Dendritic cell treated with granulocyte-macrophage colony-stimulating factor and Interleukin-4, amounts not matched to agents 40 ng/mL and 50 ng/mL, for 4 days (primary cell): ENCODE results near the gene KIRREL3.

Experiments
- H3K27ac Mint-ChIP-seq: one replicate; pipeline ENCODE4 v1.8.0; 2022; ENCODE audit warnings: mild to moderate bottlenecking, mixed read lengths
- H3K27me3 Mint-ChIP-seq: one replicate; pipeline ENCODE4 v1.8.0; 2022; ENCODE audit warnings: mild to moderate bottlenecking, mixed read lengths
- H3K36me3 Mint-ChIP-seq: one replicate; pipeline ENCODE4 v1.8.0; 2022; ENCODE audit warnings: low read depth, mixed read lengths
- H3K4me1 Mint-ChIP-seq: one replicate; pipeline ENCODE4 v1.8.0; 2022; ENCODE audit warnings: low read depth, mixed read lengths
- H3K4me3 Mint-ChIP-seq: one replicate; pipeline ENCODE4 v1.8.0; 2022; ENCODE audit warnings: mild to moderate bottlenecking, moderate library complexity, mixed read lengths
- H3K9me3 Mint-ChIP-seq: one replicate; pipeline ENCODE4 v1.8.0; 2022; ENCODE audit warnings: mixed read lengths
- intact Hi-C: fragments of 100-400 bp; cut with micrococcal nuclease; formaldehyde crosslinking; loops from one replicate; pipeline ENCODE4 v1.15.0; 2022

Gene KIRREL3

DNA sequence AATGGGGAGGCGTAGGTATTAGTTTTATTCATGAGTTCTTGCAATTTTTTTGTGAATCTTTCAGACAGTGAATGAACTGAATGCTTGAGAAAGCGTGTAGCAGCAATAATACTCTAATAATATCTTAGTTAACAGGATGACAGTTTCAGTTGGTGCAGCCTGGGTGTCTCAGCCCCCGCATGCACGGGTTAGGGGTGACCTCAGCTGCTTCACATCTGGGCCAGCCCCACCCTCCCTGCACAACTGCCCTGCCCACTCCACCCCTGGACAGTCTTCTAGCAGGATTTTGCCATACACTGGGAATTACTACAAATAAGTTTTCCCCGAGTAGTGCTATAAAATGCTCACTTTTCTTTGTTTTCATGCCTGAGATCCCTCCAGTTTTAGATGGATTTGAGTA, 561.9 kb downstream of the KIRREL3 start:
- Mint-ChIP-seq H3K27me3 (peaks cover 4% of the 10 kb centered on the region), H3K36me3 (no peaks in the 10 kb centered on the region), H3K9me3 (no peaks in the 10 kb centered on the region), H3K4me1 (peaks cover 9% of the 10 kb centered on the region), H3K27ac (no peak overlapping the region), H3K4me3 (no peak overlapping the region)
- intact Hi-C loops, result no loop called here

DNA sequence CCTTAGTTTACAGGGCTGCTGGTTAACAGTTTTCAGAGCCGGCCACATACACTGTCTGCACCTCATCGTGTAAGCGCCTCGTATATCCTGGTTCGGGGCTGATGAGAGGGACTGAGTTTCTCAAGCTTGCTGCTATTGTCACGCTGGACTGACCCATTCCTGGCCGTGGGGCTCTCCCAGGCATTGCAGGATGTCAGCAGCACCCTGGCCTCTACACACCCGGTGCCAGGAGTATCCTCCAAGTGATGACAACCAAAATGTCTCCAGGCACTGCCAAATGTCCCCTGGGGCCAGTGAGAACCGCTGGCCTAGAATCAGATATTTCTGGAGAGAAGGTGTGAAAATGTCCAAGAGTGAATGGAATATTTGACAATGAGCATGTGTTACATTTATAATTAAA, 562.3 kb downstream of the KIRREL3 start:
- Mint-ChIP-seq H3K27ac (no peak overlapping the region), H3K36me3 (no peaks in the 10 kb centered on the region), H3K9me3 (no peaks in the 10 kb centered on the region), H3K4me3 (no peak overlapping the region), H3K27me3 (peaks cover 2% of the 10 kb centered on the region), H3K4me1 (peaks cover 13% of the 10 kb centered on the region)
- intact Hi-C loops, result no loop called here

GRCh38 chr11:126437731-126438130, 562.8 kb downstream of the KIRREL3 start:
- intact Hi-C loops, result no loop called here
- no peak overlapping the region for H3K27ac Mint-ChIP-seq
- no peaks in the 10 kb centered on the region for H3K36me3 Mint-ChIP-seq
- H3K9me3 Mint-ChIP-seq, result no peaks in the 10 kb centered on the region
- no peak overlapping the region for H3K4me3 Mint-ChIP-seq
- H3K27me3 Mint-ChIP-seq, result peaks cover 2% of the 10 kb centered on the region
- H3K4me1 Mint-ChIP-seq, result peaks cover 15% of the 10 kb centered on the region

DNA sequence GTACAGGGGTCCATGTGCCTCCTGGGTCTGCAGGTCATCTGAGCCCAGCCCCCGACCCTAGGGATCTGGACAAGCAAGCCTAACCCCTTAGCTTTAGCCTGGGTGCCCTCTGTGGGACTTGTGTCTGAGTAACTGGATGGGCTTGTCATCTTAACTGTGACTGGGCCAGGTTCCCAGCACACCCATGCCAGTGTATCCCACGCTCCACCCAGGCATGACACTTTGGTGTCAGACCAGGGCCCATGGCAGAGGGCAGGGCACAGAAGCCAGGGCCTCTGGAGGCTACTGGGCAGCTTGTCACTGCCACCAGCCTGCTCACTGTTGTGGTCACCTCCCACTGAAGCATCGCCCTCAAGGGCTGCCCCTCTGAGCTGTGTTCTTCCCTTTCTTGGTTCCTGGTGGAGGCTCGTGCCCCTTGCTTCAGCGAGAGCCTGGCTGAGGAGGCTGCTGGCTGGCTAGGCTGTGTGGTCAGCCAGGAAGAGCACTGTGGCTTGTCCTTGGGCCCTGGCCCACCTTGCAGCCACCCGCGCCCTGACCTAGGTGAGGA, 564.3 kb downstream of the KIRREL3 start:
- Mint-ChIP-seq H3K4me1 (peaks cover 15% of the 10 kb centered on the region), H3K27me3 (no peaks in the 10 kb centered on the region)
- intact Hi-C loops, result no loop called here

DNA sequence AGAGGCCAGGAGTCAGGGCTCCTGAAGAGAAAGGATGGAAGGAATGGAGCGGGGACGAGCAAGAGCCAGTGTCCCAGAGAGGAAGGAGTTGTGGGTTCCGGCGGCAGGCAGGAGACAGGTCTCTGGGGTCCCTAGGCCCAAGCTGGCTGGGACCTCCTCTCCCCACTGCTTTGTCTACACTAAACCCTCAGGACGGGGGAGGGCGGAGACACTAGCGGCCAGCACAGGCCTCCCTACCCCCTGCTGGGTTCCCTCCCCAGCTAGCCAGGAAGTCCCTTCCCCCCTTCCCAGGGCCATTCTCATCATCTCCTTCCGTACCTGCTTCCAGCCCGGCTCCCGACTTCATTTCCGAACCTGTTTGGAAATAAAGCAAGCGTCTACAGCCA, 565.6 kb downstream of the KIRREL3 start:
- Mint-ChIP-seq H3K36me3 (no peaks in the 10 kb centered on the region), H3K27ac (peak overlapping the region; percentile 8), H3K4me1 (peaks cover 8% of the 10 kb centered on the region), H3K27me3 (no peaks in the 10 kb centered on the region), H3K4me3 (no peak overlapping the region), H3K9me3 (no peaks in the 10 kb centered on the region)
- intact Hi-C loops, result no loop called here

More for the DNA sequence above, 564.3 kb downstream of the KIRREL3 start:
- H3K36me3 Mint-ChIP-seq, result no peaks in the 10 kb centered on the region
- H3K4me3 Mint-ChIP-seq, result no peak overlapping the region
- no peaks in the 10 kb centered on the region for H3K9me3 Mint-ChIP-seq
- H3K27ac Mint-ChIP-seq, result peak overlapping the region; percentile 33

- no peaks in the 10 kb centered on the region for H3K36me3 Mint-ChIP-seq
- peak overlapping the region; percentile 8 for H3K27ac Mint-ChIP-seq
- intact Hi-C loops, result no loop called here
- no peaks in the 10 kb centered on the region for H3K27me3 Mint-ChIP-seq
- H3K9me3 Mint-ChIP-seq, result no peaks in the 10 kb centered on the region
- no peak overlapping the region for H3K4me3 Mint-ChIP-seq
- H3K4me1 Mint-ChIP-seq, result peaks cover 15% of the 10 kb centered on the region
Observed at GRCh38 chr11:126433989-126434949, 566.3 kb downstream of the KIRREL3 start.

- Mint-ChIP-seq H3K4me3 (no peak overlapping the region), H3K27ac (no peak overlapping the region), H3K4me1 (peaks cover 19% of the 10 kb centered on the region), H3K9me3 (no peaks in the 10 kb centered on the region), H3K36me3 (no peaks in the 10 kb centered on the region), H3K27me3 (no peaks in the 10 kb centered on the region)
- intact Hi-C loops, result no loop called here
Observed at GRCh38 chr11:126433244-126433846, 567.2 kb downstream of the KIRREL3 start.

GRCh38 chr11:126432525-126432924, 568.0 kb downstream of the KIRREL3 start:
- no peaks in the 10 kb centered on the region for H3K36me3 Mint-ChIP-seq
- intact Hi-C loops, result no loop called here
- H3K4me1 Mint-ChIP-seq, result peaks cover 20% of the 10 kb centered on the region
- H3K27me3 Mint-ChIP-seq, result no peaks in the 10 kb centered on the region
- H3K27ac Mint-ChIP-seq, result no peak overlapping the region
- no peaks in the 10 kb centered on the region for H3K9me3 Mint-ChIP-seq
- no peak overlapping the region for H3K4me3 Mint-ChIP-seq

DNA sequence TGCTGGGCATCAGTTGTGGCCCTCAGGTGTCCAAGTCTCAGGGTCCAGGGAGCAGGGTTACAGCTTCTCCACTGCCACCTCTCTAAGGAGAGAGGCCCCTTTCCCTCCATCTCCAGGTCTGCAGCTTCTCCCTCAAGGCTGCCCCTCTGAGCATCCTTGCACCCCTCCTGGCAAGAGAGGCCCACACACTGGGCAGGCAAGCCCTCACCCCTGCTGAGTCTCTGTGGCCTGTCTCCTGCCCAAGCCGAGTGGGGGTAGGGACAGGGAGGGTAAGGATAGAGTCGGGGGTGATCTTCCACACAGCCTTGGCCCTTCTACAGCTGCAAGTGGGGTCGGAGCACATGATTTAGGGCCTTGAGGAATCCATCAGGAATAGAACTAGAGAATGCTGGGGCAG, 568.5 kb downstream of the KIRREL3 start:
- Mint-ChIP-seq H3K36me3 (no peaks in the 10 kb centered on the region), H3K27ac (no peak overlapping the region), H3K4me3 (no peak overlapping the region), H3K27me3 (no peaks in the 10 kb centered on the region), H3K4me1 (peaks cover 24% of the 10 kb centered on the region), H3K9me3 (no peaks in the 10 kb centered on the region)
- intact Hi-C loops, result no loop called here

DNA sequence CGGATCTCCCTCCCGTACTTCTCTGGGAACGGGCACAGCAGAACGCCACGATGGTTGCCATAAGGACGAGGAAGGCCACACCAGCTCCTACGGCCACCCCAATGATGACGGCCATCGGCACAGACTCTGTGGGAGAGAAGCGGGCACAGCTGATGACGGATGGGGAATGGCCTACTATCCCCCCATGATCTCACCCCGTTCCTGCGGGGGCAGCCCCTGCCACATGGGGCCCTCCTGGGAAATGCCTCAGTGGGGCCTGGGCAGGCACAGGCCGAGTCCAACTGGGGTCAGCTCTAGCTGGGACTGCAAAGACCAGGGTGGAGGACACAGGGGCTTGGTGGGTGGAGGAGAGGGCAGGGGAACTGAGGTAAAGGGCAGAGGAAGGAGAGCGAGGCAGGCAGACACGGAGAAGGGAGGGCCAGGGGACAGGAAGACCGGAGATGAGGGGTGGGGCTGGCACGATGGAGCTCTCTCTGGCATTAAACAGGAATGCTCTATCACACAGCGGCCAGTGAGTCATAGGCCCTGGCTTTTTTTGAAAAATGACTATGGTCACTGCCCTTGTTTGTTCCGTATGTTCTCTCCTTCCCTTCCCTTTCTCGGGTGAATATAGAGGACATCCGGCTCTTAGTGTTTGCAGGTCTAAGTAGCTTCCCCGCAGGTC, 569.0 kb downstream of the KIRREL3 start:
- Mint-ChIP-seq H3K9me3 (no peaks in the 10 kb centered on the region), H3K36me3 (no peaks in the 10 kb centered on the region), H3K4me3 (no peak overlapping the region), H3K4me1 (peaks cover 26% of the 10 kb centered on the region), H3K27me3 (no peaks in the 10 kb centered on the region), H3K27ac (no peak overlapping the region)
- intact Hi-C loops, result no loop called here

GRCh38 chr11:126430581-126431335, 569.8 kb downstream of the KIRREL3 start:
- H3K4me1 Mint-ChIP-seq, result peaks cover 26% of the 10 kb centered on the region

GRCh38 chr11:126426820-126427749, 573.5 kb downstream of the KIRREL3 start:
- no peaks in the 10 kb centered on the region for H3K36me3 Mint-ChIP-seq
- H3K27me3 Mint-ChIP-seq, result no peaks in the 10 kb centered on the region
- no peaks in the 10 kb centered on the region for H3K9me3 Mint-ChIP-seq
- intact Hi-C loops, result no loop called here
- H3K27ac Mint-ChIP-seq, result peak overlapping the region; percentile 25
- H3K4me1 Mint-ChIP-seq, result peaks cover 21% of the 10 kb centered on the region
- no peak overlapping the region for H3K4me3 Mint-ChIP-seq

More at GRCh38 chr11:126430581-126431335, 569.8 kb downstream of the KIRREL3 start:
- intact Hi-C loops, result no loop called here
- no peak overlapping the region for H3K27ac Mint-ChIP-seq
- no peaks in the 10 kb centered on the region for H3K9me3 Mint-ChIP-seq
- H3K27me3 Mint-ChIP-seq, result no peaks in the 10 kb centered on the region
- H3K36me3 Mint-ChIP-seq, result no peaks in the 10 kb centered on the region
- H3K4me3 Mint-ChIP-seq, result no peak overlapping the region
